ENCODE results near the gene FBXW9. TPM values are rescaled to one million over a fixed set of nuclear protein-coding genes. Genes with fewer than 3 reads are reported as not detected.

FBXW9 gene
- total and polyA plus RNA-seq, 2 of the 8 experiments (the other 6 are each of a cell fraction or from before 2014, with no cell fraction given), result 10.8 to 30.1 TPM

- peak overlapping the region; percentile 74 to 90 (median 82) for H3K9ac ChIP-seq (replicated peaks in 1 of 4; ENCODE audit: extremely low read depth in 1 of 4, low read depth in 3 of 4, low read length in 3 of 4)
- no peak overlapping the region for H2BK15ac ChIP-seq (ENCODE audit: low read length)
- no peak overlapping the region for H2AFZ ChIP-seq (ENCODE audit: low read length)
- H4K8ac ChIP-seq (ENCODE audit: extremely low read depth, insufficient read depth, low read length), result peak overlapping the region; percentile 92; the same call in 1 of the 2 replicates
- H4K20me1 ChIP-seq (replicated peaks in 1 of 2; ENCODE audit: control insufficient read depth in 1 of 2, insufficient read depth in 2 of 2, low read length in 2 of 2), result peaks cover 4 to 10% of the 10 kb centered on the region in 2 experiments
- no peaks in the 10 kb centered on the region for H3K9me3 ChIP-seq (ENCODE audit: insufficient read depth in 2 of 2, low read depth in 1 of 2, low read length in 1 of 2)
- H3K23me2 ChIP-seq (ENCODE audit: low read depth, low read length), result peaks cover 10% of the 10 kb centered on the region
- no peaks in the 10 kb centered on the region for H3K27me3 ChIP-seq (replicated peaks in 1 of 4; ENCODE audit: control insufficient read depth in 3 of 4, extremely low read depth in 1 of 4, insufficient read depth in 3 of 4, low read length in 3 of 4)
- peak overlapping the region; percentile 87; the same call in 1 of the 2 replicates for H3K27ac ChIP-seq (ENCODE audit: low read depth, low read length)
- peak overlapping the region; percentile 67 for H4K5ac ChIP-seq (ENCODE audit: insufficient read length, low read depth, low read length)
- no peak overlapping the region for H2BK120ac ChIP-seq (replicated peaks; ENCODE audit: low read depth, low read length)
- H3K4me1 ChIP-seq (replicated peaks in 1 of 4; ENCODE audit: control insufficient read depth in 3 of 4, insufficient read depth in 4 of 4, low read length in 3 of 4), result peaks cover 0 to 6% (median 2%) of the 10 kb centered on the region in 4 experiments; a peak in 5 of 7 replicates
- no peak overlapping the region; the same call in 1 of the 2 replicates for H3K18ac ChIP-seq (ENCODE audit: extremely low read depth, low read length)
- H3K4me3 ChIP-seq (ENCODE audit: extremely low read depth in 1 of 4, insufficient read depth in 2 of 4, low read depth in 3 of 4, low read length in 4 of 4), result peak overlapping the region; percentile 80 to 93 (median 82)
- H3K79me1 ChIP-seq (ENCODE audit: low read depth, low read length), result peaks cover 12% of the 10 kb centered on the region; the same call in 1 of the 2 replicates
- H2BK5ac ChIP-seq (ENCODE audit: low read depth, low read length), result peak overlapping the region; percentile 66
- peak overlapping the region; percentile 13 for H3K4ac ChIP-seq (replicated peaks; ENCODE audit: insufficient read length, low read depth, low read length)
- no peak for FAIRE-seq
- no peak overlapping the region for H2BK20ac ChIP-seq (ENCODE audit: low read length)
- peak overlapping the region; percentile 93 to 98 for H3K4me2 ChIP-seq (ENCODE audit: insufficient read depth in 1 of 2, low read depth in 2 of 2, low read length in 2 of 2)
- no peak overlapping the region for H3K14ac ChIP-seq (ENCODE audit: insufficient read length)
- ChIA-PET POLR2A (ENCODE audit: partially characterized antibody) (interaction anchor here (0.6 to 12.9 kb wide), 29 partner anchors 8 to 1134 kb away, joined by 3 to 258 read pairs (median 7); partner anchors contain the start of genes BEST2, DHPS, FBXW9 and GET3), CTCF (ENCODE audit: partially characterized antibody) (interaction anchor here (0.9 to 3.9 kb wide), 9 partner anchors 11 to 75 kb away, joined by 3 to 20 read pairs (median 5); partner anchors contain the start of gene TRIR)
- peak; percentile 66 to 72 for DNase-seq (ENCODE audit: low read depth in 1 of 2, low spot score in 2 of 2)
- H3K23ac ChIP-seq (ENCODE audit: insufficient read length), result no peak overlapping the region
- H3K79me2 ChIP-seq (ENCODE audit: control insufficient read depth in 1 of 2, insufficient read depth in 2 of 2, low read length in 2 of 2), result peaks cover 27 to 60% of the 10 kb centered on the region in 2 experiments
- H2AK5ac ChIP-seq (ENCODE audit: low read depth, low read length), result 0 out of 2 replicates have a peak overlapping the region, but pooled peaks have one; percentile 49
- peak overlapping the region; percentile 60 for H3K56ac ChIP-seq (replicated peaks; ENCODE audit: insufficient read length, low read depth, low read length)
- 6% methylated on average over 28 of the region's 65 CpGs; no CpG with 5 or more reads in 1 of the 2 experiments for WGBS, 2 experiments (ENCODE audit: extremely low coverage in 1 of 2, insufficient coverage in 1 of 2, insufficient read length in 1 of 2, insufficient replicate concordance in 2 of 2, low coverage in 1 of 2, low lambda C conversion rate in 2 of 2, missing lambda C conversion rate in 1 of 2)
- H2BK12ac ChIP-seq (ENCODE audit: low read depth, low read length), result no peak overlapping the region
- peak overlapping the region; percentile 61 for H4K91ac ChIP-seq (replicated peaks; ENCODE audit: insufficient read length, low read length)
- H3K36me3 ChIP-seq (ENCODE audit: control insufficient read depth in 2 of 4, insufficient read depth in 4 of 4, low read length in 3 of 4), result peaks cover 7 to 13% (median 7%) of the 10 kb centered on the region in 4 experiments; a peak in 6 of 8 replicates
- no peak for TF ChIP-seq SIRT6 (IDR thresholded peaks at IDR 0.05; ENCODE audit: low read length)
- TF ChIP-seq CHD1 (IDR thresholded peaks at IDR 0.05; ENCODE audit: low read depth, low read length), result no peak
- no peak for TF ChIP-seq KDM5A (IDR thresholded peaks at IDR 0.05; ENCODE audit: low read length)
- no peak for TF ChIP-seq TBP (IDR thresholded peaks at IDR 0.05; ENCODE audit: low read depth, low read length)
- no peak for TF ChIP-seq MAFK (IDR thresholded peaks at IDR 0.05; ENCODE audit: low read depth, low read length)
- TF ChIP-seq NRF1 (IDR thresholded peaks at IDR 0.05; ENCODE audit: low read depth, low read length), result no peak
- no peak for TF ChIP-seq RNF2 (IDR thresholded peaks at IDR 0.05; ENCODE audit: borderline replicate concordance, low read depth, low read length, missing control alignments, poor library complexity, severe bottlenecking)
- no peak for TF ChIP-seq JUND (IDR thresholded peaks at IDR 0.05; ENCODE audit: low read length)
- TF ChIP-seq SAP30 (IDR thresholded peaks at IDR 0.05; ENCODE audit: insufficient read depth, insufficient replicate concordance, low read length), result peak; percentile 46
- TF ChIP-seq GABPA (IDR thresholded peaks at IDR 0.05; ENCODE audit: borderline replicate concordance, insufficient read depth, low read length), result no peak
- no peak for TF ChIP-seq BACH1 (IDR thresholded peaks at IDR 0.05; ENCODE audit: low read length)
Observed at GRCh38 chr19:12721656-12722565, 25.5 kb upstream of the FBXW9 start.

Measured in H1 (cell line).